ENCODE data around the gene ZFHX3. TPM values are rescaled to one million over a fixed set of nuclear protein-coding genes. Genes with fewer than 3 reads are reported as not detected.

The ZFHX3 gene
- total RNA-seq, 3 donors from 2014 or later, result 13.8 to 36.0 (median 15.5) TPM

DNA sequence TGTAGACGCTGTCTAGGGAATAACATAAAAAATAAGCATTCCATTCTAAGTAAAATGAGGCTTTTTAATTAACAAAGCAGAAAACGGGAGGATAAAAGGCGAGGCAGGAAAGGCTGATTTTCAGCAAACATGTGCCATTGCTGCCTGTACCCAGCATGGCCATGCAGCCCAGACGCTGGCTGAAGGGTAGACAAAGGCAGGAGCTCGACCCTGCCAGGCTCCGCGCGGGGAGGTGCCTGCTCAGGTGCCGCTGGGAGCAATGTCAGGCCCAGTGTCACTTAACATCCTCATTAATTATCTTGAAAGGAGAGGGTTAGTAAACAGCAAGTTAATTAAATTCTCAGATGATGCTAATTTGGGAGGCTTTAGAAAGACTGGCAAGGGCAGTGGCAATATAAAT lies 136.0 kb downstream of the ZFHX3 start:
- no peak for ATAC-seq
- intact Hi-C loops (cut with DNase I, micrococcal nuclease), result no loop called here
- Histone ChIP-seq H3K4me3 (no peak overlapping the region), H3K9me3 (no peaks in the 10 kb centered on the region), H3K36me3 (ENCODE audit: low read depth) (no peaks in the 10 kb centered on the region), H3K4me1 (ENCODE audit: low read depth) (no peaks in the 10 kb centered on the region)
- no peak for DNase-seq
- TF ChIP-seq, protein P1, sequence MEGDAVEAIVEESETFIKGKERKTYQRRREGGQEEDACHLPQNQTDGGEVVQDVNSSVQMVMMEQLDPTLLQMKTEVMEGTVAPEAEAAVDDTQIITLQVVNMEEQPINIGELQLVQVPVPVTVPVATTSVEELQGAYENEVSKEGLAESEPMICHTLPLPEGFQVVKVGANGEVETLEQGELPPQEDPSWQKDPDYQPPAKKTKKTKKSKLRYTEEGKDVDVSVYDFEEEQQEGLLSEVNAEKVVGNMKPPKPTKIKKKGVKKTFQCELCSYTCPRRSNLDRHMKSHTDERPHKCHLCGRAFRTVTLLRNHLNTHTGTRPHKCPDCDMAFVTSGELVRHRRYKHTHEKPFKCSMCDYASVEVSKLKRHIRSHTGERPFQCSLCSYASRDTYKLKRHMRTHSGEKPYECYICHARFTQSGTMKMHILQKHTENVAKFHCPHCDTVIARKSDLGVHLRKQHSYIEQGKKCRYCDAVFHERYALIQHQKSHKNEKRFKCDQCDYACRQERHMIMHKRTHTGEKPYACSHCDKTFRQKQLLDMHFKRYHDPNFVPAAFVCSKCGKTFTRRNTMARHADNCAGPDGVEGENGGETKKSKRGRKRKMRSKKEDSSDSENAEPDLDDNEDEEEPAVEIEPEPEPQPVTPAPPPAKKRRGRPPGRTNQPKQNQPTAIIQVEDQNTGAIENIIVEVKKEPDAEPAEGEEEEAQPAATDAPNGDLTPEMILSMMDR (IDR thresholded peaks at IDR 0.05), result no peak

DNA sequence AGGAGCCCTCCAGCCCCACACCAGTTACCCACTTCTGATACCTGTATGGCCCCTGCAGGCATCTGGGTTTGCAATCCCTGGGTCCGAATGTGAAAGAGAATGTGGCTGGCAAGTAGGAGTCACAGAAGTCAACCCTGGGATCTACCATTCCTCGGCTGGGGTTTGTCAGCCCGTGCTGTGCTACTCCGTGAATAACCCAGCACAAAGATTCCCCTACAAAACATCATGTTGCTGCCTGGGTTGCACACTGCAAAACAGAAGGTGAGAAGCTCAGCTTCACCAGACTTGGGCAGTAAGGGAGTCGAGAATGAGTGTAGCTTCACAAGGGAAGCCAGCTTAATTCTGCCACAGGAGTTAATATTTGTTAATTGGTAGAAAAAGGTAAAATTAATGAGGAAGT lies 137.1 kb downstream of the ZFHX3 start:
- TF ChIP-seq, protein P1 (IDR thresholded peaks at IDR 0.05), result no peak
- no peak for ATAC-seq
- intact Hi-C loops (cut with DNase I, micrococcal nuclease), result no loop called here

DNA sequence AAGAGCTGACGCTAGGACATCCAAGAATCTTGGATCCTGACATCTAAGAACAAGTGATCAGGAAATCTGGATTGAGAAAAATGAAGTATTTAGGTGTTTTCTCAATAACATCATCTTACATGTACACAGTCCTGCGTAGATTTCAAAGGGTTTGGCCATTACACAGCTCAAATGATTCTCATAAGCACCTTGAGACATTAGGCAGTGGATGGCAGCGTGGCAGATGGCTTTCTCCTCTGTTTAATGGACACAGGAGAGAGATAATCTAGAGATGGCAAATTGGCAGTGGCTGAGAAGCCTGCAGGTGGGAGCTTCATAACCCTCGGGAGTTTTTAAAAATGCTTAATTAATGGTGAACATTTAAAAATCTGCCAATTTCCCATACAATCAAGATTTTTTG lies 137.5 kb downstream of the ZFHX3 start:
- intact Hi-C loops (cut with DNase I, micrococcal nuclease), result no loop called here
- TF ChIP-seq, protein P1 (IDR thresholded peaks at IDR 0.05), result no peak
- no peaks in the 10 kb centered on the region for H3K4me1 ChIP-seq (ENCODE audit: low read depth)
- ATAC-seq, result no peak
- no peaks in the 10 kb centered on the region for H3K36me3 ChIP-seq (ENCODE audit: low read depth)
- no peak overlapping the region for H3K4me3 ChIP-seq
- no peak for DNase-seq
- H3K9me3 ChIP-seq, result no peaks in the 10 kb centered on the region

More for the DNA sequence above, 137.1 kb downstream of the ZFHX3 start:
- no peak for DNase-seq
- H3K36me3 ChIP-seq (ENCODE audit: low read depth), result no peaks in the 10 kb centered on the region
- no peaks in the 10 kb centered on the region for H3K9me3 ChIP-seq
- no peak overlapping the region for H3K4me3 ChIP-seq
- H3K4me1 ChIP-seq (ENCODE audit: low read depth), result no peaks in the 10 kb centered on the region

GRCh38 chr16:72909196-72909595 lies 138.7 kb downstream of the ZFHX3 start:
- no peak overlapping the region for H3K4me3 ChIP-seq
- no peaks in the 10 kb centered on the region for H3K36me3 ChIP-seq (ENCODE audit: low read depth)
- H3K4me1 ChIP-seq (ENCODE audit: low read depth), result no peaks in the 10 kb centered on the region
- intact Hi-C loops (cut with DNase I, micrococcal nuclease), result no loop called here
- DNase-seq (no peak), ATAC-seq (no peak)
- TF ChIP-seq, protein P1 (IDR thresholded peaks at IDR 0.05), result no peak
- no peaks in the 10 kb centered on the region for H3K9me3 ChIP-seq

DNA sequence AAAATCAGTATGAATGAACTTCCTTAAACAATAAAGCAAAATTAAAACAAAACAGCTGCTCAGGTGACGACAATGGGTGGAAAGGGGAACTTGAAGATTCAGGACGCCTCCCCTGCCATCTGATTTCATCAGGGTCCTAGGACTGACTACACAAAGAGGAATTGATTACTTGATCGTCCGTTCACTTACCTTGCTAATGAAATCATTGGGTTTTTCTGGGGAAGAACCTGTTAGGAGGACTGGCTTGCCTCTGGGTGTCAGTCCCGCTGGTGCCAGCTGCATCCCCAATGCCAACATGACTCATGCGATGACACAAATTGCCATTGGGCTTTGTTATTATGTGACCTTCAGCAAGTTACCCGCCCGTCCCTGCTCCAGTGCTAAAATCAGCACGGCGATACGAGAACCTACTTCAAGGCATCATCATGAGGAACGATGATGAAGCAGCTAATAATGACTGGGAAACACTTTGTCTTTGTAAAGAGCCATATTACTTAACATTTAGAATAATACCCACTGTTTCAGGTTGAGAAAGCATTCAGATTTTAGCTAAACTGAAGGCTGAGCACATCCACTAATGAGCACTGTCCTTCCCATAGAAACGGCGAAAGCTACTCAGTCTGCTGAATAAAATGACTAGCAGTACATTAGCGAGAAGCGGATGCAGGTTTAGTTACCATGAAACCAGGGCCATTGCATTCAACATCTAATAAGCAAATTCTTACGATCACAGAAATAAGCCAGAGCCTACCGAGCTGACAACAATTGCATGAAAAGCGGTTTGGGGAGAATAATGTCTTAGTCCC lies 139.4 kb downstream of the ZFHX3 start:
- Histone ChIP-seq H3K4me1 (ENCODE audit: low read depth) (no peaks in the 10 kb centered on the region), H3K4me3 (no peak overlapping the region), H3K36me3 (ENCODE audit: low read depth) (no peaks in the 10 kb centered on the region), H3K9me3 (no peaks in the 10 kb centered on the region)
- ATAC-seq, result no peak
- TF ChIP-seq, protein P1 (IDR thresholded peaks at IDR 0.05), result no peak
- intact Hi-C loops (cut with DNase I, micrococcal nuclease), result no loop called here
- no peak for DNase-seq

All from mucosa of descending colon (tissue), 3 donors.